Fibroblast of peridontal ligament (primary cell): ENCODE data around the gene ST3GAL6.
"Not testable (repeated sequence)": the region's sequence is repeated elsewhere in the genome, so short reads cannot be mapped to it uniquely, and the experiment has no call there.

Experiments used
- DNase-seq: peaks from one replicate; pipeline ENCODE4 v3.0.0-alpha.2; 2010; ENCODE audit errors: extremely low read depth

Gene ST3GAL6

DNA sequence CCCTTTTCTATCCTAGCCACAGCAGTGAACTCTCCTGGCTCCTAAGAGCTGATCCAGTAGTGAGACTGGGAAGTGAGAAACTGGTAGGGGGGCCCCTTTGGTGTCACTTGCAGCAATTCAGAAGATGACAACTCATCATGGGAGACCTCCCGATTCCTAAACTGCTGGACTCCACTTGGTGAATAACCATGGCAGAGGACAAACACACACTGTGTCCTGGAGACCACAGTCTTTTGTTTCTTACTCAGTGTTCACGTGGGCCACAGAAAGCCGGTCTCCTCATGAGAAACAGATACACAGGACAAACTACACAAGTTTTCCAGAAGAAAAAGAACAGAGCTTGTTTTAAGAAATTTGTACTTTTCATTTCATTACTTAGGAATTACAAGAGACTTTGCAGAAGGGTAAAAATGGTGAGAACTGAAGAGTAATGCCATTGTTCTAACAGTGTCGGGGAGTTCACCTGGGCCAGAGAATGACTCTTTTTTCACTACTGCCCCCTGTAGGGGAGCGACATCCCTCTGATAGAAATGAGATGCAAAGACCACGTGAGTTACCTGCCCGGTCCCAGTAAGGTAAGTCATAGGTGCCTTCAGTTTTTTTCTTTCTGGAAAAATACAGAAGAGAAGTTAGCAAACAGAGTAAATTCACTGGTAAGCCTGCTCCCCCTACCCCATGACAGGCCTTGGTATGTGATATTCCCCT is 38.1 kb downstream of the ST3GAL6 start:
- DNase-seq, result no peak

DNA sequence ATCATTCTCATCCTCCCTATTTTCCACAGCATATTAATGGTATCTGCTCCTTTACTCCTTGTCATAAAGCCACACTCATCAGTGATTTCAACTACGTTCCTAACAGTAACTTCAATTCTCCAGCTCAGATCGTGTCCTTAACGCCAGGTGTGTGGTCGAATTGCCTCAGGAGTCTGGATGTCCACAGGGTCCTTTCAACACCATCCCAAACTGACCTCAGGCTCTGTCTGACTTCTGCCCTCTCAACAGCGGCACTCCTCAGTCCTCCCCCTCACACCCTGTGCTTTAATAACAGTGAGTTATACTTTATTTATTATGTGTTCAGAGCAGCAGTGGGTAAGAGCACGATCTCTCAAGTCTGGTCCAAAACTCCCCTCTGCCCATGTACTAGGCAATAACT is 42.4 kb downstream of the ST3GAL6 start:
- no peak for DNase-seq

DNA sequence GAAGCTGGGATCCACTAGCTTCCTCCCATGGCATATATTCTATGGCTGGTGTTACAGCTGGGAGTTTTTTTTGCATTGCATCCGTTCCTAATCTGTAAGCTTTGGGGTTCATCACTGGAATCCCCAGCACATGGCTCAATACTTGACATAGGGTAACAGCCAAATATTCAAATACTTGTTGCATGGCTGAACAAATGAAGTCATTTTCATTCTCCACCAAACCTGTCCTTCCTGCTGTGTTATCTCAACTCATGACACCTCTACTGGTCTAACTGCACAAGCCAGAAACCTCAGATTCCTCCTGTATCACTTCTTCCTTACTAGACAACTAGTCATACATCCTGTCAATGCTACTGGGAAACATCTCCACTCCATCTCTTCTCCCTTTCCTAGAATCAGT is 43.4 kb downstream of the ST3GAL6 start:
- DNase-seq, result no peak

DNA sequence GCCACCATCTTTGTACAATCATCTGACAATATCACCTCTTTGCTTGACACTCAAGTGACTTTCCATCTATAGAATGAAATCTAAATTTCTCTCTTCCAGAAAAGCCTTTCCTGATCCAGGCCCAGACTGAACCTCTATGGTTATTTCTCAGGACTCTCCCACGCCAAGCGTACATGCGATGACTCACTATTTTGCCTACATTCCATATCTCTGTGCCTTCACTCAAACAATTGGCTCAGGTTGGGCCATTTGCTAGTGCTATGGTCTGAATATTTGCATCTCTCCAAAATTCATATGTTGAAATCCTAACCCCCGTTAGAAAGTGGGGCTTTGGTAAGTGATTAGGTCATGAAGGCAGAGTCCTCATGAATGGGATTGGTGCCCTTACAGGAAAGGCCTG is 43.9 kb downstream of the ST3GAL6 start:
- no peak for DNase-seq

DNA sequence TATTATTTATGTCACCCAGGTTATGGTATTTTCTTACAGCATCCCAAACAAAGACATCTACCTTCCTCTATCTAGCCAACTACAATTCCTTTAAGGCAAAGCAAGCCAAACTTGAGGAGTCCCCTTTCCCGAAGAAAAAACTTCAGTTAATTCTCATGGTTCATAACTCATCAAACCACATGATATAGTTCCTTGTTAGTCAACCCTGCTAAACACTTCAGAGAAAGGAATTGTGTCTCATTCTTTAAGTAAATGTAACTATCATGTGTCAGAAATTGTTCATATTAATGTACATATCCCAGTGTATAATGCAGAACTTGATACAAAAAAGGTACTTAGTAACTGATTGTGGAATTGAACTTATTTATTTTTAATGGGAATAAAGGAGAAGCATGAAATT is 44.4 kb downstream of the ST3GAL6 start:
- no peak for DNase-seq

DNA sequence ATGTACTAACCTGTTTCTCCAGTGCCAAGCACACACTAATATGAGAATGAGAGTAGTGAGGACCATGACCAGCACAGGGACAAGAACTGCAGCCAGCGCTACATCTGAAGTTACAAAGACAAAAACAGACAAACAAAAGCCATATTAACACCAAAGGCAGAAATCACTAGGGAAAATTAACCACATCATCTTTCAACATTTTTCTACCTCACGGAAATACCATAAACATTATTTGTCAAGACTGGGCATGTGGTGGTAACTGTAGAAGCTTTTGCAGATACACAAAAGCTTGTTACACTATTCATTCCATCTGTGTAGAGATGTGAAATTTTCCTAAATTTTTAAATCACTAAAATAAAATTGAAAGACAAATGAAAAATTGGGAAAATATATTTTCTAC is 44.9 kb downstream of the ST3GAL6 start:
- DNase-seq, result no peak

DNA sequence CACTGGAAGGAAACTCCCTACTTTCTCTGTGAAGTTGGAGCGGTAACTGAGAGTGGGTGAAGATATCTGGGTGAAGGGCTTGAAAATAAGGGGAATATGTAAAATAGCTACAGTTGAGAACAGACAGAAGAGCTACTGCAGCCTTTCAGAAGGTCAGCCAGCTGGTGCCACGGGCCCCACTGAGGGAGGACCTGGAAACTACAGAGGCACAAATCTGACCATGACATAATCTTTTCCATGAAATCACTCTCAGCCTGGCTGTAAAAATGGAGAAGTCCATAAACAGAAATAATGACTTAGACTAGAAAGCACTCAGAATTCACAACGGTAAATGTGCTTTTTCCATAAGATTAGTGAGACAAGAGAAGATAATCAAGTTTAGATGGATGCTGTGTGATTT is 46.4 kb downstream of the ST3GAL6 start:
- no peak for DNase-seq

DNA sequence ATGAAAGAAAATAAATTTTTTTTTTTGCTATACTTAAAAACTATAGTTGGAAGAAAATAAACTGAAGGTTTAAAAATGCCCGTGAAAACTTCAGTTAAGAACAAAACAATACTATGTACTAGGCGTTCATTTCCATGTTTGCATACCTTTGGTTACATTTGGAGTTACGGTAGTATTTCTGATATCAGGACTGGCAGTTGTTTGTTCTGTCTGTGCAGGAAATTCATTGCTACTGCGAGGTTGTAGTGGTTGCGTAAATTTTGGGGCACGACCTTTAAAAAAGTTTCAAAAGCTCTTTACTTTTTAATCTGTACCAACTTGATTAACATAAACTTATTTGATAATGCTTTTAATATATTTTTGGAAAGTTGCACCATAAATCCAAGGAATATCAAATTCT is 47.9 kb downstream of the ST3GAL6 start:
- no peak for DNase-seq

DNA sequence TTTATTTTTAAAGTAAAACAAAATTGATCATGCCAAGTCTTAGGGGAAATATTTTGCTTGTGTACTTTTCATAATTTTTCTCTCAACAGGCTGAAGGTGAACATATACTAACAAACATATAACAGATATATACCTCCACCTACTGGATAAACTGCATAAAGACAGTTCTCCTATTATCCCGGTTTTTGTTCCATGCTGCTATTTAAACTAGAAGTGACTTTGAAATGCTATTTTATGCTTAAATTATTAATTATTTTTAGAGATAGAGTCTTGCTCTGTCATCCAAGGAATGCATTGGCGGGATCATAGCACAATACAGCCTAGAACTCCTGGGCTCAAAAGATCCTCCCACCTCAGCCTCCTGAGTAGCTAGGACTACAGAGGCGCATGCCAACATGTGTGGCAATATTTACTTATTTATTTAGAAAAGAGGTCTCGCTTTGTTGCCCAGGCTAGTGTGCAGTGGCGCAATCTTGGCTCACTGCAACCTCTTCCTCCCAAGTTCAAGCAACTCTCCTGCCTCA is 49.8 kb downstream of the ST3GAL6 start:
- DNase-seq, result peak; percentile 62

DNA sequence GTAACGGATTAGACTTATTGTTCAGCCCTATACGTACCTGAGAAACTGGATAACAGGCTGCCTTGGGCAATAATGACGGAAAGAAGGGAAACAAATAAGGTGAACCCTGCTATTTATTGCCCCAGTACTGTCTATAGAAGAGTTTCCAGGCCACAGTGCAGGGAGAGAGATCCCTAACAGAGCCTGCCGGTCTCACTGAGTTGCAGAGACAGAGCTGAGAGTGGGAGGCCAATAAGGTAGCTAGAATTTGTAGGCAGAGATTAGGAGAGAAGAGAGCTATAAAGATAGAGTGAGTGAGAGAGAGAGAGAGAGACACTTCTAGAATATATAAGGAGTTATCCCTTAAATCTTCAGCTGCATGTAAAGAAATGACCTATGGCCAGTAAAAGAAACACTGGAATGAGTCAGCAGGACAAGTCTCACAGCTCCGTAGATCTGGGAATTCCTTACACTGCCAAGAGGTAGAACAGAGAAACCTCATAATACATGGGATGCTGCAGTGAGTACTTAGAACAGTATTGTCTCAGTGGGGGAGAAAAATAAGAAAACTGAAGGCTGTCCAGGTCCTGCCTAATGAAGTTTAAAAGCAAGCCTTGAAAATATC is 51.8 kb downstream of the ST3GAL6 start:
- DNase-seq, result peak; percentile 72

DNA sequence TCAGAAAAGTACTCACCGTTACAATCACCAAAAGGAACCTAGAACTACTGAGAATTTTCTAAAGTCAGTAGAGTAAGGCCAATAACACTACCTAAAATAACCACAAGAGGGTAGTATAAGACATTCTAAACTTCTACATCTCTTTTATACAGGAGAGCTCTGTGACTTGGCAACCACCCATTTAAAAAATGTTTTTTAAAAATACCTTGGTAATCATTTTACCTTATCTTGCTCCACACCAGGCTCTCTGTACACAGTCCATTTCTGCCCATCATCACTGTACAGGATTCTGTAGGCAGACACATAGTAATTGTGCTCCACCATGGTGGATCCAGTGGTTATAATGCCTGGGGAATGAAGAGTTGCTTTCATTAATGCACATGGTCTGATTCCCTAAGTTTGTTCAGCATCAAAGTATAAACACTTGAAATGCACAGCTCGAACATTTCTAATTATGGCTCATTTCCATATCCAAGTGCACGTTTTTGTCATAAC is 54.5 kb downstream of the ST3GAL6 start:
- DNase-seq, result peak; percentile 82

DNA sequence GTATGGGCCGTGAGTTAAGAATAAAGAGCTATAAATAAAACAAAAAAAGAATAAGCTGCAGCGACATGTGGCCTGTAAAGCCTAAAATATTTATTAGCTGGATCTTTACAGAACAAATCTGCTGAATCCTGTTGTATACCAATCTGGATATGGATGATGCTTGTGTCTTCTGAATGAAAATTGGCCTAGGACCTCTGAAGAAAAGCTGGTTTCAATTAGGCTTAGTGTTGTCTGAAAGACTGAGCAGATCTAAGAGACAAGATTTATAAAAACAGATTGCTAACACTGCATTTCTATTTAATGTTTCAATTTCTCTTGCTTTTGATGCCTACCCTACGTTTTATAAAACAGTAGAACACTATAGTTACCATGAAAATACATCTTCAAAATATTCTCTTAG is 57.9 kb downstream of the ST3GAL6 start:
- peak; percentile 65 for DNase-seq

DNA sequence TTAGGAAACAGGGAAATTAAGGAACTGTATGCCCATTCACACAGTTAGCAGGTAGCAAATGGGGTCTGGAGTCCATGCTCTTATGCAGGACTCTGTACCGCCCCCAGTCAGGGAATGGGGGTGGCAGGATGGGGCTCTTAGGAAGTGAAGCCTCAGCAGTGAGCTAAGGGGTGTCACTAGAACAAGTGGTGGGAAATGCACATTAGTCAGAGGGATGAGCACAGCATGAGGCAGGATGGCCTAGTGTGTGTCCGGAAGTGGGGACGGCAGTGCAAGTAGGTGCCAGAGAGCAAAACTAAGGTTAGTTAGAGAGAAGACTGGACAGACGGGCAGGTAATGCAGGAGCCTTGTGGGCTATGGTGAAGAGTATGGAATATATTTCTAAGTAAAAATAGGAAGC is 60.7 kb downstream of the ST3GAL6 start:
- DNase-seq, result no peak

DNA sequence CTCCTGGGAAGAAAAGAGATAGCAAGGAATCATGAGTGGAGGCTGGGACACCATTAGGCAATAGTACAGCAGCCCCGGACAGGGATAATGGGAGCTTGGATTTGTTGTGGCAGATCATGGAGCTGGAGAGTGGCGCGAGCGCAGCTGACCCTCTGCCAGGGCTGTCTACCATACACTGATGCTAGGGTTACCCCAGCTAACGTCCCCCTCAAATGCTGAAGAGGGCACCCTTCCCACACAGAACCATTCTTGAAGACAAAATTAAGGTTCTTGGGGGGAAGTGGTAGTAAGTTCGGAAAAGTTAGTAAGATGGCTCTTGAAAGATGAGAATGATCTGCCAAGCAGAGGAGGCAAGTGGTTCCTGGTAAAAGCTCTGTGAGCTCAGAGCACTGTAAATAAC is 61.1 kb downstream of the ST3GAL6 start:
- peak; percentile 52 for DNase-seq

DNA sequence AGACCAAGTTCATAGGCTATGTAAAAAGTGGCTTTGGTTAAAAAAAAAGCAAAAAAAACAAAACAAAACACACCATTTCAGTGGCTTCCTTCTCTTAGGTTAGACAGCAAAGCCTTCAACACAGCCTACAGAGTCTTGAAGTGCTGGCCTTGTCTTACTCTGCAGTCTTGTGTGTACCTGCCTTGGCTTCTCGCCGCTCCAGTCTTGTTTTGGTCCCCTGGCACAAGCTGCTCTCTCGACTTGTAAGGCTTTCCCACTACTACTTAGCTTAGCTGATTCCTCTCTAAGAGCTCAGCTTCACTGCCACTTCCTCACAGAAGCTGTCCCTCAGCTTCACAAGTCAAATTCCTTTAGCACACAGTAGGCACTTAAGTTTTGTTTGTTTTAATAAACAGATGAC is 63.0 kb downstream of the ST3GAL6 start:
- no peak for DNase-seq

DNA sequence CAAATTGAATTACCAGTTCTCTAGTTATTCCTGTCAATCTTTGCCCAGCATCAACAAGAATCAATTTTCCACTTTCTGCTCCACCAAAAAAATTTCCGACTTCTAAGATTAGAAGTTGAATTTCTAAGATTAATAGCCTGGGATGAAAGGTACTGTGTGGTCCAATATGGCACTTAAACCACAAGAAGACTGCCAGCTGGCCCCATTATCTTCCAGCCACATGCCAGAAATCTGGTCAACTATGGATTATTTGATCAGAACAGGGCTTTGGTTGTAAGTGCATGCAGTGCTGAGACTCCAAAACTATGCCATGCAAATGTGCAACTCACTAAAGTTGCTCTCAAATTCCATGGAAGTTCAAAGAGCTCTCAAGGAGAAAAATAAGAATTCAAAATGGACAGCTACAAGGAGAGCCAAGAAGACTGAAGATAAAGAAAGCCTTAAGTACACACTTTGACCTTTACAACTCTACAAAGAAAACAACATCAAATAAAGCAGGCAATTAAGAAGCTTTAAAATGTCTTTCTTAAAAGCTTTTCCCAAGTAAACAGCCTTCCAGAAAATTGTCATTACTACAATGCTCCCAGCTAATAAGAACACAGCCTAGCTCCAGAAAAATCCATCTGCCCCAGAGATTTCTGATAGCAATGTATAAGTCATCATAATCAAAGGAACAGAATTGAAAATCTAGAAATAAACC is 64.2 kb downstream of the ST3GAL6 start:
- DNase-seq, result peak; percentile 35

DNA sequence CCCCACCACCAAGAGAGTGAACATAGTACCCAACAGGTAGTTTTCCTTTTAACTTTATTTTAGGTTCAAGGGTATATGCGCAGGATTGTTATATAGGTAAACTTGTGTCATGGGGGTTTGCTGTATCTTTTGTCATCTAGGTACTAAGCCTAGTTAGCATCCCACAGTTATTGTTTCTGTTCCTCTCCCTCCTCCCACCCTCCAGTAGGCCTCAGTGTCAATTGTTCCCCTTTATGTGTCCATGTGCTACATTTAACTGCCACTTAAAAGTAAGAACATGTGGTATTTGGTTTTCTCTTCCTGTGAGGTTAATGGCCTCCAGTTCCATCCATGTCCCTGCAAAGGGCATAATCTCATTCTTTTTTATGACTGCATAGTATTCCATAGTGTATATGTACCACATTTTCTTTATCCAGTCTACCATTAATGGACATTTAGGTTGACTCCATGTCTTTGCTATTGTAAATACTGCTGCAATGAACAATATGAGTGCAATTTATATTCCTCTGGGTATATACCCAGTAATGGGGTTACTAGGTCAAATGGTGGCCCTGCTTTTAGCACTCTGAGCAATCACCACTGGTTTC is 66.2 kb downstream of the ST3GAL6 start:
- DNase-seq, result no peak

DNA sequence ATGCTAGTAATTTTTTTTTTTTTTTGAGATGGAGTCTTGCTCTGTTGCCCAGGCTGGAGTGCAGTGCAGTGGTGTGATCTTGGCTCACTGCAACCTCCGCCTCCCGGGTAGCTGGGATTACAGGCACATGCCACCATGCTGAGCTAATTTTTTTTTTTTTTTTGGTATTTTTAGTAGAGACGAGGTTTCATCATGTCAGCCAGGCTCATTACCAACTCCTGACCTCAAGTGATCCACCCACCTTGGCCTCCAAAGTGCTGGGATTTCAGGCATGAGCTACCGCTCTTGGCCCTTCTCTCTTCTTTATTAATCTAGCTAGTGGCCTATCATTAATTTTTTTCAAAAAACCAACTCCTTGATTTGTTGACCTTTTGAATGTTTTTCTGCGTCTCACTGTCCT is 67.9 kb downstream of the ST3GAL6 start:
- not testable (repeated sequence) for DNase-seq

DNA sequence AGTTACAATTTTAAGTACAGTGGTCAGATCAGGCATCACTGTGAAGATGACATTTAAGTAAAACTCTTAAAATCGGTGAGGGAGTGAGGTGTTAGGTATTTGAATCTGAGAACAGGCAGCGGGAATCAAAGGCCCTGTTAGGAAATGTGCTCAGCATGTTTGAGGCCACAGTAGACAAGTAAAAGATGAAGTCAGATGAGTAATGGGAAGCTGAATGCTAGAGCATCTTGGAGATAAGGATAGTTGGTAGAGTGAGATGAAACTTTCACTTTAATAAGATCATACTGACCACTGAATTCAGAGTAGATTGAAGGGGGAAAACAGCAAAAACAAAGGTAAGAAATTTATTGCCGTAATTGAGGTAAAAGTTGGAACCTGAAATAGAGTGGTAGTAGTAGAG is 76.7 kb downstream of the ST3GAL6 start:
- no peak for DNase-seq

DNA sequence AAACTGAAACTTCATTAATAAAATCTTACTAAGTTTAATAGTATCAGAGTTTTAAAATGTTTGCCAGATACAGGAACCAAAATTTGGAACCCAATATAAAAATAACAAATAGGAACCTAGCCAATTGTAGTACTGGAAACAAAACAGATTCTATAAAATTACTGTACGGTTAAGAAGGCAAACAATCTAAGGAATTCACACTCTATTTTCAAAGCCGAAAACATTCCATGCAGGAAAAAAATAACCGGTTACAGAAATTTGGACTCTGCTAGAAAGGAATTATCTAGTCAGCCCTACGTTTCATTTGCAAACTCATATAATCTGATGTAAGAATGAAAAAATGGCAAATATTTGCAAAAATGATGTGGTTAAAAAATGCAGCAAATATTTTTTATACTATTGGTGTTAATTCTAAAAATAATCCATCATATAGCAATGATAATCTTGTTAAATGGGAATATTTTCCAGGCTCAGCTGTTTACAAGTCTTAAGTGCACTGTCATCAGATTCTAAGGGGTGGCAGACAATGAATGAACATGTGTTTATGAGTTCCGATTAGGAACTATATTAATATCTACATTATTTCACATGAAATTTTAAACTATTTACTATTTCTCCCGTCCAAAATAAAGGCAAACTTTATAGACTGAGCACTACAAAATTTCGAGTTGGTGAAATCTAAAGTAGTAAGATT is 80.3 kb downstream of the ST3GAL6 start:
- DNase-seq, result no peak
